GM23338 (cell line): ENCODE measurements around the gene GOLGB1. TPM values are rescaled to one million over a fixed set of nuclear protein-coding genes. Genes with fewer than 3 reads are reported as not detected.

Experiments
- ATAC-seq: fragments of 200-7000 bp; cut with Tn5 transposase; 3 replicates; pipeline ENCODE4 v1.9.1; 2020
- DNase-seq: peaks from one replicate; pipeline ENCODE4 v3.0.0-alpha.2; 2015; ENCODE audit warnings: low spot score
- H2AFZ ChIP-seq: fragments of 200-600 bp; sonication (generic); 2 replicates; pipeline ENCODE4 v1.8.0; 2016; ENCODE audit warnings: antibody characterized with exemption, mild to moderate bottlenecking, moderate library complexity
- H3F3A ChIP-seq: fragments of 200-600 bp; sonication (generic); replicated peaks from 2 replicates; pipeline ENCODE4 v1.8.0; 2017; ENCODE audit warnings: antibody characterized with exemption, mixed run types, low read depth
- H3K27ac ChIP-seq: fragments of 200-600 bp; sonication (generic); 2 replicates; pipeline ENCODE4 v1.6.1; 2016; ENCODE audit warnings: low read depth
- H3K27me3 ChIP-seq: fragments of 200-600 bp; sonication (generic); 2 replicates; pipeline ENCODE4 v1.8.0; 2016; ENCODE audit warnings: mild to moderate bottlenecking, mixed run types, moderate library complexity; ENCODE audit not compliant: insufficient read depth
- H3K36me3 ChIP-seq: fragments of 200-600 bp; sonication (generic); 2 replicates; pipeline ENCODE4 v1.8.0; 2016; ENCODE audit warnings: mild to moderate bottlenecking; ENCODE audit not compliant: insufficient read depth
- H3K4me1 ChIP-seq: fragments of 200-600 bp; sonication (generic); 2 replicates; pipeline ENCODE4 v1.8.0; 2016; ENCODE audit warnings: mild to moderate bottlenecking, moderate library complexity; ENCODE audit not compliant: insufficient read depth
- H3K4me2 ChIP-seq: fragments of 200-600 bp; sonication (generic); 2 replicates; pipeline ENCODE4 v1.7.1; 2017; ENCODE audit warnings: mixed run types
- H3K4me3 ChIP-seq: fragments of 200-600 bp; sonication (generic); 2 replicates; pipeline ENCODE4 v1.6.1; 2016; ENCODE audit warnings: mixed run types
- H3K79me2 ChIP-seq: fragments of 200-600 bp; sonication (generic); replicated peaks from 2 replicates; pipeline ENCODE4 v1.8.0; 2017; ENCODE audit warnings: mild to moderate bottlenecking; ENCODE audit not compliant: insufficient read depth
- H3K9me2 ChIP-seq: fragments of 200-600 bp; sonication (generic); 2 replicates; pipeline ENCODE4 v1.8.0; 2017; ENCODE audit not compliant: insufficient read depth
- H4K20me1 ChIP-seq: fragments of 200-600 bp; sonication (generic); replicated peaks from 2 replicates; pipeline ENCODE4 v1.8.0; 2017; ENCODE audit warnings: mild to moderate bottlenecking; ENCODE audit not compliant: insufficient read depth
- H3K27ac Mint-ChIP-seq: 2 replicates; pipeline ENCODE4 v1.8.0; 2020; ENCODE audit warnings: inconsistent platforms, mild to moderate bottlenecking, moderate library complexity, mixed read lengths
- H3K27me3 Mint-ChIP-seq: 3 replicates; pipeline ENCODE4 v1.8.0; 2022; ENCODE audit warnings: low read depth, mild to moderate bottlenecking, moderate library complexity, mixed read lengths, inconsistent platforms; ENCODE audit not compliant: insufficient read depth, poor library complexity
- H3K36me3 Mint-ChIP-seq: 3 replicates; pipeline ENCODE4 v1.8.0; 2021; ENCODE audit warnings: low read depth, mild to moderate bottlenecking, inconsistent platforms, moderate library complexity, mixed read lengths
- H3K4me1 Mint-ChIP-seq: 3 replicates; pipeline ENCODE4 v1.8.0; 2020; ENCODE audit warnings: mild to moderate bottlenecking, inconsistent platforms, mixed read lengths
- H3K4me3 Mint-ChIP-seq: 3 replicates; pipeline ENCODE4 v1.8.0; 2021; ENCODE audit warnings: moderate library complexity, mild to moderate bottlenecking, inconsistent platforms, mixed read lengths
- H3K9me3 Mint-ChIP-seq: 3 replicates; pipeline ENCODE4 v1.8.0; 2020; ENCODE audit warnings: moderate library complexity, mild to moderate bottlenecking, inconsistent platforms, mixed read lengths
- CREB1 ChIP-seq: fragments of 250-450 bp; sonication (Bioruptor Pico); IDR thresholded peaks from 2 replicates; pipeline ENCODE4 v1.5.0; 2020; ENCODE audit warnings: low read depth, mild to moderate bottlenecking, moderate library complexity
- CTCF ChIP-seq, 2 experiments: fragments of 200-600 bp in 1 of 2; sonication (generic) in 1 of 2; conservative IDR thresholded peaks; 2 replicates each; pipeline versions ENCODE4 v1.5.1 to v1.6.1; 2016 to 2017; ENCODE audit warnings: antibody characterized with exemption in 2 of 2, low read depth in 2 of 2, mild to moderate bottlenecking in 2 of 2, moderate library complexity in 1 of 2
- ETS1 ChIP-seq: IDR thresholded peaks from 2 replicates; pipeline ENCODE4 v1.6.1; 2016; ENCODE audit warnings: antibody characterized with exemption
- EZH2 ChIP-seq: fragments of 200-600 bp; sonication (generic); IDR thresholded peaks from one replicate; pipeline ENCODE4 v1.8.0; 2017; ENCODE audit warnings: antibody characterized with exemption, mild to moderate bottlenecking, low read depth; ENCODE audit not compliant: unreplicated experiment
- EZH2phosphoT487 ChIP-seq: fragments of 200-600 bp; sonication (generic); IDR thresholded peaks from one replicate; pipeline ENCODE4 v1.8.1; 2018; ENCODE audit warnings: antibody characterized with exemption; ENCODE audit not compliant: unreplicated experiment
- JUNB ChIP-seq: IDR thresholded peaks from one replicate; pipeline ENCODE4 v1.6.1; 2016; ENCODE audit warnings: antibody characterized with exemption; ENCODE audit not compliant: unreplicated experiment
- NANOG ChIP-seq: IDR thresholded peaks from 2 replicates; pipeline ENCODE4 v1.6.1; 2016; ENCODE audit warnings: antibody characterized with exemption, borderline replicate concordance
- POLR2AphosphoS5 ChIP-seq: IDR thresholded peaks from 2 replicates; pipeline ENCODE4 v1.6.1; 2016; ENCODE audit warnings: antibody characterized with exemption, low read depth
- REST ChIP-seq: IDR thresholded peaks from one replicate; pipeline ENCODE4 v1.6.1; 2018; ENCODE audit warnings: antibody characterized with exemption; ENCODE audit not compliant: unreplicated experiment
- STAT1 ChIP-seq: IDR thresholded peaks from one replicate; pipeline ENCODE4 v1.6.1; 2016; ENCODE audit warnings: antibody characterized with exemption; ENCODE audit not compliant: unreplicated experiment
- ZNF114 ChIP-seq: fragments of 250-450 bp; sonication (Bioruptor Pico); IDR thresholded peaks from 2 replicates; pipeline ENCODE4 v1.5.0; 2020; ENCODE audit warnings: mild to moderate bottlenecking, moderate library complexity
- ZNF331 ChIP-seq: fragments of 250-450 bp; sonication (Bioruptor Pico); IDR thresholded peaks from 2 replicates; pipeline ENCODE4 v1.5.0; 2020; ENCODE audit warnings: low read depth, mild to moderate bottlenecking, moderate library complexity
- ZNF462 ChIP-seq: fragments of 250-450 bp; sonication (Bioruptor Pico); IDR thresholded peaks from 2 replicates; pipeline ENCODE4 v1.5.0; 2020; ENCODE audit warnings: mild to moderate bottlenecking, moderate library complexity
- polyA plus RNA-seq: library from polyadenylated mRNA; unstranded; fragments of >200 nt; fragmentation: Nextera tagmentation; extraction: Ambion mirVana; gene quantifications from 2 replicates; pipeline ENCODE4 v1.2.1, GENCODE V29; 2016
- total RNA-seq: library from RNA; depleted of rRNA; stranded (reverse); fragments of >200 nt; shearing (Covaris generic); gene quantifications from 2 replicates; pipeline ENCODE4 v1.2.3, GENCODE V29; 2014

The GOLGB1 gene
- total and polyA plus RNA-seq, 2 experiments from 2014 or later: 34.5 to 56.8 TPM

GRCh38 chr3:121698476-121698875 is 51.1 kb downstream of the GOLGB1 start:
- Histone ChIP-seq H3K9me2 (no peaks in the 10 kb centered on the region), H3K79me2 (no peaks in the 10 kb centered on the region), H4K20me1 (no peaks in the 10 kb centered on the region), H2AFZ (no peak overlapping the region), H3K27me3 (no peaks in the 10 kb centered on the region), H3K4me3 (no peak overlapping the region), H3K4me1 (no peaks in the 10 kb centered on the region), H3F3A (no peaks in the 10 kb centered on the region), H3K36me3 (no peaks in the 10 kb centered on the region; the same call in 1 of the 2 replicates), H3K4me2 (no peak overlapping the region), H3K27ac (no peak overlapping the region)
- DNase-seq: no peak
- no peaks in the 10 kb centered on the region; the same call in 2 of the 3 replicates for H3K9me3 Mint-ChIP-seq
- ATAC-seq: no peak
- no peaks in the 10 kb centered on the region for H3K27me3 Mint-ChIP-seq
- H3K4me1 Mint-ChIP-seq: no peaks in the 10 kb centered on the region
- H3K4me3 Mint-ChIP-seq: no peak overlapping the region
- TF ChIP-seq CTCF (conservative IDR thresholded peaks at IDR 0.05; ENCODE audit: low read depth in 2 of 2) (no peak), EZH2phosphoT487 (no peak), ZNF114 (no peak), REST (no peak), CREB1 (CRISPR knock-in tag) (no peak), ZNF462 (CRISPR knock-in tag) (no peak), ETS1 (no peak), STAT1 (no peak), JUNB (no peak), POLR2AphosphoS5 (no peak), NANOG (no peak), ZNF331 (CRISPR knock-in tag) (no peak), EZH2 (no peak)
- no peak overlapping the region for H3K27ac Mint-ChIP-seq
- peaks cover 20% of the 10 kb centered on the region; the same call in 2 of the 3 replicates for H3K36me3 Mint-ChIP-seq
